Activated CD4-positive, alpha-beta memory T cell treated with anti-CD3 and anti-CD28 coated beads for 36 hours (primary cell): ENCODE data around the gene SMYD3. TPM values are rescaled to one million over a fixed set of nuclear protein-coding genes. Genes with fewer than 3 reads are reported as not detected.

Experiments
- CTCF ChIA-PET: fragments of 350-600 bp; sonication (Branson Sonifier 250); formaldehyde crosslinking; loops from one replicate; lab custom pipeline; 2021; ENCODE audit warnings: antibody characterized with exemption, inconsistent platforms; lab: Charles Lee
- POLR2A ChIA-PET: fragments of 350-600 bp; sonication (Branson Sonifier 250); formaldehyde crosslinking; loops from one replicate; lab custom pipeline; 2021; ENCODE audit warnings: antibody characterized with exemption; lab: Charles Lee
- DNase-seq: peaks from one replicate; pipeline ENCODE4 v3.0.0-alpha.2; 2020
- H3K27ac Mint-ChIP-seq: one replicate; pipeline ENCODE4 v1.8.0; 2021; ENCODE audit warnings: mixed read lengths
- H3K27me3 Mint-ChIP-seq: one replicate; pipeline ENCODE4 v1.8.0; 2021; ENCODE audit warnings: mixed read lengths
- H3K36me3 Mint-ChIP-seq: one replicate; pipeline ENCODE4 v1.8.0; 2021; ENCODE audit warnings: mixed read lengths
- H3K4me1 Mint-ChIP-seq: one replicate; pipeline ENCODE4 v1.8.0; 2021; ENCODE audit warnings: low read depth, mixed read lengths
- H3K4me3 Mint-ChIP-seq: one replicate; pipeline ENCODE4 v1.8.0; 2021; ENCODE audit warnings: mild to moderate bottlenecking, mixed read lengths
- H3K9me3 Mint-ChIP-seq: one replicate; pipeline ENCODE4 v1.8.0; 2021; ENCODE audit warnings: mixed read lengths
- intact Hi-C: fragments of 100-400 bp; cut with micrococcal nuclease; formaldehyde crosslinking; loops from one replicate; pipeline ENCODE4 v1.15.1; 2023
- total RNA-seq, 2 experiments: library from RNA; stranded (reverse); gene quantifications; one replicate each; pipeline ENCODE4 v1.2.3, GENCODE V29; 2021

SMYD3 gene
- total RNA-seq, 2 experiments from 2014 or later: 16.6 to 20.2 TPM

- intact Hi-C loops: no loop called here
- no peak for DNase-seq
- H3K36me3 Mint-ChIP-seq: no peaks in the 10 kb centered on the region
- H3K27ac Mint-ChIP-seq: no peak overlapping the region
- ChIA-PET CTCF (no interaction called here), POLR2A (no interaction called here)
- no peak overlapping the region for H3K4me3 Mint-ChIP-seq
- peaks cover 2% of the 10 kb centered on the region for H3K9me3 Mint-ChIP-seq
- H3K4me1 Mint-ChIP-seq: no peaks in the 10 kb centered on the region
- H3K27me3 Mint-ChIP-seq: no peaks in the 10 kb centered on the region
Observed at GRCh38 chr1:246212013-246212412, 295.1 kb downstream of the SMYD3 start.

- POLR2A ChIA-PET: no interaction called here
- H3K36me3 Mint-ChIP-seq: no peaks in the 10 kb centered on the region
- intact Hi-C loops: no loop called here
- H3K4me3 Mint-ChIP-seq: no peak overlapping the region
- no peak for DNase-seq
- H3K9me3 Mint-ChIP-seq: peaks cover 2% of the 10 kb centered on the region
- CTCF ChIA-PET: no interaction called here
- no peak overlapping the region for H3K27ac Mint-ChIP-seq
- H3K4me1 Mint-ChIP-seq: no peaks in the 10 kb centered on the region
- no peaks in the 10 kb centered on the region for H3K27me3 Mint-ChIP-seq
Observed at GRCh38 chr1:246210756-246211155, 296.3 kb downstream of the SMYD3 start.

DNA sequence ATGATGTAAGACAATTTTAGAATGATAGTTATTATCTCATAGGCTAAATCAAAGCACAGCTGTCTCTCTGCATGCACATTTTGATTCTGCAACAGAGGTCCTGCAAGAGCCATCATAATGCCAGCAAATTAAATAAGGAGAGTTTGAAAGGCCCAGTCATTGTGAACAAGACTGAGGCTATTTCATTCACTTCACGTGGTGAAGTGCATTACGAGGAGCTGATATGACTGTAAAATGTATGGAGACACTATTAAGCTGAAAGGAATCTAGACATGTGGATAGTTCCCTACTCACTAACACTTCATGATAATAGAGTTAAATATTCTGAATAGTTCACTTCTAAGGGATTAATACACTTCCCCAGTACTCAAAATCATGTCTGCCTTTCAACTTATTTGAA lies 299.0 kb downstream of the SMYD3 start:
- no peak for DNase-seq
- intact Hi-C loops: no loop called here
- H3K27ac Mint-ChIP-seq: no peak overlapping the region
- ChIA-PET CTCF (no interaction called here), POLR2A (no interaction called here)
- H3K27me3 Mint-ChIP-seq: no peaks in the 10 kb centered on the region
- peaks cover 2% of the 10 kb centered on the region for H3K36me3 Mint-ChIP-seq
- no peak overlapping the region for H3K4me3 Mint-ChIP-seq
- no peaks in the 10 kb centered on the region for H3K4me1 Mint-ChIP-seq
- no peaks in the 10 kb centered on the region for H3K9me3 Mint-ChIP-seq

DNA sequence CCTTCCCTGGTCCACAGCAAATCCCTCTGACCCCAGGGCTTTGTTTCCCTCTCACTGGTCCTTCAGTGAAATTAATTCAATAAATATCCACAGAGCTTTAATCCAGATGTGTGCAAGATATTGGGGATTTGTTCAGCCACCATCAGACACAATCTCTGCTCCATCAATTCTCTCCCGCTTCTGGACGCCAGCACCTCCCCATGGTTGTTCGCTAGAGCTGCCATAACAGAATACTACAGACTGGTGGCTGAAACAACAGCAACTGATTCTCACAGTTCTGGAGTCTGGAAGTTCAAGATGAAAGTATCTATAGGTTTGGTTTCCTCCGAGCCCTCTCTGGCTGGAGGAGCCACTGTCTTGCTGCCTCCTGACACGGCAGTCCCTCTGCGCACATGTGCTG lies 303.9 kb downstream of the SMYD3 start:
- ChIA-PET POLR2A (no interaction called here), CTCF (no interaction called here)
- Mint-ChIP-seq H3K27ac (no peak overlapping the region), H3K4me1 (no peaks in the 10 kb centered on the region), H3K9me3 (no peaks in the 10 kb centered on the region), H3K27me3 (no peaks in the 10 kb centered on the region), H3K36me3 (peaks cover 2% of the 10 kb centered on the region), H3K4me3 (no peak overlapping the region)
- intact Hi-C loops: no loop called here
- no peak for DNase-seq

DNA sequence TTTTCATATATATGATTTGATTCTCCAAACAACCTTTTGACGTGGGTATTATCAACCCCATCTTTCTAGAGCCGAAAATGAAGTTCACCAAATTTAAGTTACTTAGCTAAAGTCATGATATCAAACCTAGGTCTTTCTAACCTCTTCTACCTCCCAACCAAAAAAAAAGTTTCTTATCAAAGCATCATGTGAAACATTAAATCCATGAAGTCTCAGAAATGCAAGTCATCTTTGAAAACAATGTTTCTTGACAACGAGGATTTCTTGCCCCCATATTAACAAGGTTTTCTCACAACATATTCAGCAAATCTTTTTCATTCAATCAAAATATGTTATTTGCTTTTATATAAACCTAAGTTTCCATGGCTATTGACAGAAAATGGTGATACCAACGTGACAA lies 306.3 kb downstream of the SMYD3 start:
- no peak overlapping the region for H3K4me3 Mint-ChIP-seq
- H3K27me3 Mint-ChIP-seq: no peaks in the 10 kb centered on the region
- no peak for DNase-seq
- no peaks in the 10 kb centered on the region for H3K9me3 Mint-ChIP-seq
- ChIA-PET POLR2A (no interaction called here), CTCF (no interaction called here)
- intact Hi-C loops: no loop called here
- H3K27ac Mint-ChIP-seq: no peak overlapping the region
- peaks cover 2% of the 10 kb centered on the region for H3K36me3 Mint-ChIP-seq
- H3K4me1 Mint-ChIP-seq: no peaks in the 10 kb centered on the region

DNA sequence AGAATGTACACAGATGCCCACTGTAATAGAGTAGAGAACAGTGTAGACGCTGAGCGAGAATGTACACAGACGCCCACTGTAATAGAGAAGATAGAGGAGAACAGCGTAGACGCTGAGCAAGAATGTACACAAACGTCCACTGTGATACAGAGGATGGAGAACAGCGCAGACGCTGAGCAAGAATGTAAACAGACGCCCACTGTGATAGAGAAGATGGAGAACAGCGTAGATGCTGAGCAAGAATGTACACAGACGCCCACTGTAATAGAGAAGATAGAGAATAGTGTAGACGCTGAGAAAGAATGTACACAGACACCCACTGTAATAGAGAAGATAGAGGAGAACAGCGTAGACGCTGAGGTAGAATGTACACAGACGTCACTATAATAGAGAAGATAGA lies 306.9 kb downstream of the SMYD3 start:
- Mint-ChIP-seq H3K27ac (no peak overlapping the region), H3K36me3 (peaks cover 2% of the 10 kb centered on the region), H3K9me3 (no peaks in the 10 kb centered on the region), H3K4me1 (no peaks in the 10 kb centered on the region), H3K4me3 (no peak overlapping the region), H3K27me3 (no peaks in the 10 kb centered on the region)
- POLR2A ChIA-PET: no interaction called here
- DNase-seq: no peak
- intact Hi-C loops: no loop called here
- CTCF ChIA-PET: no interaction called here

DNA sequence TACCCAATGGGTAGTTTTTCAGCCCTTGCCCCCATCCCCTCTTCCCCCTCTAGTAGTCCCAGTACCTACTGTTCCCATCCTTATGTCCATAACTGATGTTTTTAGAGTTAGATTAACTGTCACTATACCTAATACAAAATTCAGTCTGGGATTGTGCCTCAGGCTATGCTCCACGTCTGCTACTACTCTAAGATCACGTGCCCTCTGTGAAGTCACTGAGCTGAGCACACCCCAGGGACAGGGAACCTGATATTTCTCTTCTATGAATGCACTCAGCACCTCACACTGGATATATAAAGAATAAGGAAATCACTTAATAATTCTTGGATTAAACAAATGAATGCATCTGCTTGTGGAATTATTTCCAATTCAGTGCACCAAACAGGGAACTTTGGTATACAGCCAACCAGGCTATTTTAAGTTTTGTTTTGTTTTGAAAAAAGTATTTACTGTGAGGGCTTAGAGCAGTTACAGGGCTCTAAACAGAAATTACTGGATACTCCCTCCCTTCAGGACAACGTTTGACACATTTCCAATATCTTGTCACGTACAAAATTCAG lies 307.9 kb downstream of the SMYD3 start:
- H3K4me1 Mint-ChIP-seq: no peaks in the 10 kb centered on the region
- ChIA-PET POLR2A (no interaction called here), CTCF (no interaction called here)
- no peaks in the 10 kb centered on the region for H3K9me3 Mint-ChIP-seq
- no peak overlapping the region for H3K4me3 Mint-ChIP-seq
- intact Hi-C loops: no loop called here
- H3K27me3 Mint-ChIP-seq: no peaks in the 10 kb centered on the region
- H3K36me3 Mint-ChIP-seq: peaks cover 1% of the 10 kb centered on the region
- no peak overlapping the region for H3K27ac Mint-ChIP-seq
- no peak for DNase-seq

DNA sequence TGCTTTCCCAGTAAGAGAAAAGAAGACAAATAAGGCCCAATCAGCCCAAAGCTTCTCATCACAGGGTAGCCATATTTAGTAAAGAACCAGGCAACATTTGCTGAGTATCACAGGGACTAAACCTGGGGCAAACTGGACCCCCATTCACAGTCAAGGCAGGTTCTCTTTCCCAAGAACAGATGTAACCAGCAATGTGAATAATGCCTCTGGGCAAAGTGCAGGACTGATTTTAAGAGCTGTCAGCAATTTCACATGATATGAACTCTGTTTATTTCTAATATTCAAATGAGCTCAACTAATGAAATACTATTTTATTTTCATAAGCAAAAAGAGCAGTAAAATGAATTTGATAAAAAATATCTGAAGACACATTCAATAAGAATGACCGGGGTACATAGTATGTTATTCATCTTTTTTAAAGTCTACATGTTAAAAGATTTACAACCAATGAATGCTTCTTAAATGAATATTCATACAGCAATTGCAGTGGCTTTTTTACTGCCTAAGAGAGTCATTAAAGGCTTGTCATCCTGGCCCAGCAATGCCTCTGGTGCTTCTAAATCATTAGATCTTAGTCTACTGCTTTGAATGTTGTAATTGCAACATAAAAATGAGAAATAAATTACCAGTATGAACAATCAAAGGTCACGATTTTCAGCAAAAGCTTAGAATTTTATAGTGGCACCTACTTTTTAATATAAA lies 308.8 kb downstream of the SMYD3 start:
- H3K4me3 Mint-ChIP-seq: no peak overlapping the region
- no peaks in the 10 kb centered on the region for H3K4me1 Mint-ChIP-seq
- H3K27ac Mint-ChIP-seq: no peak overlapping the region

DNA sequence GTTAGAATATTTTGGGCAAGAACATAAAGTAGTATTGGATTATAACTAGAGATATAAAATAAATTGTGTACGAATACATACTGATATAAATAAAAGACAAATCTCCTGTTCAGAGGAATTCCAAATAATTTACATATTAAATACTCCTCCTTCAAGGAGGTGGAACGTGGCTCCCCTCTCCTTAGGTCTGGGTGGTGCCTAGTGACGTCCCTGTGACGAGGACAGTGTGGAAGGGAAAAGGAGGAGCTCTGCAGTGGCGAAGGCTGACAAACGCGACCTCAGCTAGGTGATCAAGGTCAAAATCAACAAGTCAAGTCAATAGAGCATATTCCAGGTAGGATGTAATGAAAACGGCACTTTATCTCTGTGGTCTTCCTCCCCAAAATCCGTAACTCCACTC lies 310.0 kb downstream of the SMYD3 start:
- Mint-ChIP-seq H3K36me3 (peaks cover 5% of the 10 kb centered on the region), H3K4me3 (no peak overlapping the region), H3K9me3 (no peaks in the 10 kb centered on the region), H3K4me1 (no peaks in the 10 kb centered on the region), H3K27ac (no peak overlapping the region), H3K27me3 (no peaks in the 10 kb centered on the region)
- ChIA-PET POLR2A (no interaction called here), CTCF (no interaction called here)
- no peak for DNase-seq
- intact Hi-C loops: no loop called here

More for the DNA sequence above, 308.8 kb downstream of the SMYD3 start:
- CTCF ChIA-PET: no interaction called here
- H3K36me3 Mint-ChIP-seq: peaks cover 5% of the 10 kb centered on the region
- no peaks in the 10 kb centered on the region for H3K27me3 Mint-ChIP-seq
- intact Hi-C loops: no loop called here
- POLR2A ChIA-PET: no interaction called here
- no peak for DNase-seq
- no peaks in the 10 kb centered on the region for H3K9me3 Mint-ChIP-seq

GRCh38 chr1:246195296-246195695 lies 311.8 kb downstream of the SMYD3 start:
- H3K4me3 Mint-ChIP-seq: no peak overlapping the region
- H3K27ac Mint-ChIP-seq: no peak overlapping the region
- DNase-seq: no peak
- intact Hi-C loops: no loop called here
- CTCF ChIA-PET: no interaction called here
- no peaks in the 10 kb centered on the region for H3K9me3 Mint-ChIP-seq
- POLR2A ChIA-PET: no interaction called here
- no peaks in the 10 kb centered on the region for H3K27me3 Mint-ChIP-seq
- peaks cover 12% of the 10 kb centered on the region for H3K36me3 Mint-ChIP-seq
- H3K4me1 Mint-ChIP-seq: no peaks in the 10 kb centered on the region

DNA sequence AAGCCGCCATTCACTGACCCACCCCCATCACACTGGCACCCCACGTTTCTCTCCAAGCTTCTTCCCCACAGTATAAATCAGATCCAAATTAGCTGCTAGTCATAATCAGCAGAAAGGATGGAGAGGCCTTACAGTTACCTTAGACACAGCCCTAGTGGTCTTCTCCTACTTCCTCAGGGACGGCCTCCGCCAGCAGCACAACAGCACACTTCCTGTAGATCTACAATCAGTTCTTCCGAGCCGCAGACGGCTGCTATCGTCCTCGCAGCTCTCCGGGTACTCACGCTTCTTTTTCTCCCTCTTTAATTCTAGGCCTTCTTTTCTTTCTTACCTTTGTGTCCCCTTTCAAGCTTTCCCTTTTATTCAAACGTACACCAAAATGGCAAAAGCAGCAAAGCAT lies 313.5 kb downstream of the SMYD3 start:
- CTCF ChIA-PET: no interaction called here
- Mint-ChIP-seq H3K9me3 (no peaks in the 10 kb centered on the region), H3K4me1 (no peaks in the 10 kb centered on the region), H3K36me3 (peaks cover 12% of the 10 kb centered on the region), H3K4me3 (no peak overlapping the region), H3K27ac (no peak overlapping the region), H3K27me3 (no peaks in the 10 kb centered on the region)
- POLR2A ChIA-PET: no interaction called here
- no peak for DNase-seq
- intact Hi-C loops: no loop called here

DNA sequence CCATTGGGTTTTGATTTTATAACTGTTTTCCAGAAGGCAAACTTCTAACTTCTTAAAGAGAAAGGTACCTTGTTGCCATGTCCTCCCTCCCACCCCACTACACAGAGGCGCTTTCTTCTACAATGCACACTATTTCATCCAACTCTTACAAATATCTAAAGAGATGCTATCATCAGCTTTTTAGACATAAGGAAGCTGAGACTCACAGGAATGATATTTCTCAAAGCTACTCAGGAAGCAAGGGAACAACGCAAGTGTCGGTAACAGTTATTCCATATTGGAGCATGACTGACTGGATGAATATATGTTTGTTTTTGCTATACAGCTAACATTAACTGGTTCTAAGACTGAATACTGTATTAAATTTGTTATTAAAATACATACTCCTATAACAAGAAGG lies 318.0 kb downstream of the SMYD3 start:
- intact Hi-C loops: no loop called here
- Mint-ChIP-seq H3K36me3 (peaks cover 12% of the 10 kb centered on the region), H3K4me3 (no peak overlapping the region), H3K4me1 (no peaks in the 10 kb centered on the region), H3K27ac (no peak overlapping the region), H3K27me3 (no peaks in the 10 kb centered on the region), H3K9me3 (no peaks in the 10 kb centered on the region)
- POLR2A ChIA-PET: no interaction called here
- no peak for DNase-seq
- CTCF ChIA-PET: no interaction called here

DNA sequence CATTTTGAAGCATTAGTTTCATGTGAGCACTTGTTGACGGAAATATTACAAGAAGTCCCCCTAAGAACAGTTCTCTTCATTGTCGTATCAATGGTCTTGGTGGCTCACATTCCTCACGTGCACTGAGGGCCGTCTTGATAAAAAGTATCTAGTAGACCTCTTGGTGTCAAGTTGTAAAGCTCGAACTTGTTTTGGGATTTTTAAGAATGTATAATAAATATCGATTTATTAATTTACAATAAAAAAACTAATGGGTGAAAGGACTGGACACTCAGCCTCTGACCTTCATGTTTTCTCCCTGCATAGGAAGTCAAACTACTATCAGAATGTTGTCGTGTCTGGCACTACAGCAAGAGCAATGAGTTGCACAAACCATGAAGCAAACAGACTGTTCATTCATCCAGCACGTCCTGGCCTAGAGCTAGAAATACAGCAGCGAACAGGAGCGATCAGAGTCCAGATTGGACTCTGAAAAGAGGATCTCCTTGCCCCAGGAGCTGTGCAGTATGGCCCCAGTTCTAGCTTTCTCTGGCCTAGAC lies 319.2 kb downstream of the SMYD3 start:
- DNase-seq: no peak
- no peak overlapping the region for H3K4me3 Mint-ChIP-seq
- H3K27ac Mint-ChIP-seq: no peak overlapping the region
- no peaks in the 10 kb centered on the region for H3K4me1 Mint-ChIP-seq
- no peaks in the 10 kb centered on the region for H3K9me3 Mint-ChIP-seq
- H3K36me3 Mint-ChIP-seq: peaks cover 8% of the 10 kb centered on the region
- H3K27me3 Mint-ChIP-seq: no peaks in the 10 kb centered on the region
- intact Hi-C loops: no loop called here
- ChIA-PET POLR2A (no interaction called here), CTCF (no interaction called here)
